Osteoblast (primary cell): ENCODE data around the gene MOB4. TPM values are rescaled to one million over a fixed set of nuclear protein-coding genes. Genes with fewer than 3 reads are reported as not detected.

Experiments used
- DNase-seq: peaks from one replicate; pipeline ENCODE4 v3.0.0; 2011; ENCODE audit warnings: low spot score, mixed read lengths; ENCODE audit not compliant: insufficient read length; ENCODE audit errors: missing footprints
- H2AFZ ChIP-seq: 2 replicates; pipeline ENCODE4 v1.6.0; 2011; ENCODE audit warnings: mild to moderate bottlenecking, low read length
- H3K27ac ChIP-seq: 2 replicates; pipeline ENCODE4 v1.5.1; 2011; ENCODE audit warnings: mild to moderate bottlenecking, low read depth, low read length, moderate library complexity
- H3K27me3 ChIP-seq: 2 replicates; pipeline ENCODE4 v1.6.0; 2012; ENCODE audit warnings: mild to moderate bottlenecking, control low read depth, inconsistent platforms, low read length, moderate library complexity; ENCODE audit not compliant: insufficient read depth
- H3K36me3 ChIP-seq: 2 replicates; pipeline ENCODE4 v1.5.1; 2011; ENCODE audit warnings: mild to moderate bottlenecking, low read length, control low read depth, moderate library complexity; ENCODE audit not compliant: insufficient read depth
- H3K4me1 ChIP-seq: 2 replicates; pipeline ENCODE4 v1.5.1; 2011; ENCODE audit warnings: mild to moderate bottlenecking, low read length, control low read depth, moderate library complexity; ENCODE audit not compliant: insufficient read depth
- H3K4me2 ChIP-seq: 2 replicates; pipeline ENCODE4 v1.6.0; 2011; ENCODE audit warnings: mild to moderate bottlenecking, low read length; ENCODE audit not compliant: insufficient read depth
- H3K4me3 ChIP-seq: fragments of 200-600 bp; sonication (generic); 3 replicates; pipeline ENCODE4 v1.5.1; 2012; ENCODE audit warnings: mild to moderate bottlenecking, low read length, inconsistent platforms; ENCODE audit not compliant: insufficient read depth
- H3K79me2 ChIP-seq: 2 replicates; pipeline ENCODE4 v1.6.0; 2012; ENCODE audit warnings: mild to moderate bottlenecking, low read length, control low read depth, inconsistent platforms; ENCODE audit not compliant: insufficient read depth
- H3K9me3 ChIP-seq: 2 replicates; pipeline ENCODE4 v1.5.1; 2011; ENCODE audit warnings: low read depth, low read length, control low read depth
- H4K20me1 ChIP-seq: 2 replicates; pipeline ENCODE4 v1.6.0; 2012; ENCODE audit warnings: mild to moderate bottlenecking, low read length, control low read depth; ENCODE audit not compliant: insufficient read depth
- total RNA-seq: library from RNA; depleted of rRNA; stranded (reverse); fragments of >200 nt; gene quantifications from 2 replicates; pipeline ENCODE4 v1.2.3, GENCODE V29; 2012
- TF ChIP-seq, protein P1 (sequence below): IDR thresholded peaks from 2 replicates; pipeline ENCODE4 v1.5.1; 2011; ENCODE audit warnings: mild to moderate bottlenecking, low read depth, low read length, moderate library complexity; ENCODE audit errors: extremely low read depth

Gene MOB4
- total RNA-seq, 1 donor, result 26.4 TPM

DNA sequence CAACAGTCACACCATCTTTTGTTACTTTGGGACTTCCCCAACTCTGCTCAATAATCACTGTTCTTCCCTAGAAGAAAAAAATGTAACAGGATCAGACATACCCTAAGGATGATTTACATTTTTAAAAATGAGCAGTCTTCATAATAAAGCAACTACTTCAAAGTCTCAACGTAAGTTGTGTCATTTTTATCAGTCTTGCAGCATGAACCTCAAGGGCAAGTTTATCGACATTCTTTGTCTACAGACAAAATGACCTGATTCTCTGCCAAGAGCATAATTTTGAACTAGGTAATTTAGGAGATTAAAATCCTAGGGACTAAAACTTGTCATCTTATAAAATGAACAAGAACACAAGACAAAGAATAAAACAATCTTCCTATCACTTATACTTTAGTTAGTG is 18.5 kb upstream of the MOB4 start:
- H3K4me1 ChIP-seq, result peaks cover 20% of the 10 kb centered on the region

DNA sequence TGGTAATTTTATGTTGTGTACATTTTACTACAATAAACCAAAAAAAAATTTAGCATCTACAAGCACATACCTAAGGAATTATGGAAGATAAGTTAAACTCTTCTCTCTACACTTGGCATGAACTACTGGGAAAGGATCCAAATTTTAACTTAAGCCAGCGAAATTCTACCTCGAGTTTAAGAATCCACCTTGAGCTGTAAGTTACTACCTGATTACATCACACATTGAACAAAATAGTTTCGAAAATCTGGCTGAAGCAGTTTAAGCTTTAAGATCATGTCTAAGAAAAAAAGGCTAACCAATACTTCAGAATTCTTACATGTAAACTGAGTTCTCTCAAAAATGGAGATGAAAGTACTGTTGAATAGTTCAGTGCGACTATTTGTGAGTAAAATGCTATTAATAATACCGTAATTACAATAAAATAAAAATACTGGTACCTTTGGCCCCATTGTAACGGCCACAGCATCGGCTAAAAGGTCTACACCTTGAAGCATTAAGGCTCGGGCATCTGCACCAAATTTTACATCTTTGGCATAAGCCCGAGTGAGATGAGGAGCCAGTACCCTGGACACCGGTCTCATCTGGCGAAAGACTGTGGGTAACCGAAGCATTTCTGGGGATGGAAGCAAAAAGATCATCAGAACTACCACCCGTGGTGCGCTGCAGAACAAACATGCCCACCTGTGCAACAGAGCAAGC is 17.5 kb upstream of the MOB4 start:
- H3K79me2 ChIP-seq, result peaks cover 75% of the 10 kb centered on the region
- H2AFZ ChIP-seq, result peak overlapping the region; percentile 60
- peak overlapping the region; percentile 67 for H3K27ac ChIP-seq
- H3K4me3 ChIP-seq, result peak overlapping the region; percentile 74
- TF ChIP-seq, protein P1, sequence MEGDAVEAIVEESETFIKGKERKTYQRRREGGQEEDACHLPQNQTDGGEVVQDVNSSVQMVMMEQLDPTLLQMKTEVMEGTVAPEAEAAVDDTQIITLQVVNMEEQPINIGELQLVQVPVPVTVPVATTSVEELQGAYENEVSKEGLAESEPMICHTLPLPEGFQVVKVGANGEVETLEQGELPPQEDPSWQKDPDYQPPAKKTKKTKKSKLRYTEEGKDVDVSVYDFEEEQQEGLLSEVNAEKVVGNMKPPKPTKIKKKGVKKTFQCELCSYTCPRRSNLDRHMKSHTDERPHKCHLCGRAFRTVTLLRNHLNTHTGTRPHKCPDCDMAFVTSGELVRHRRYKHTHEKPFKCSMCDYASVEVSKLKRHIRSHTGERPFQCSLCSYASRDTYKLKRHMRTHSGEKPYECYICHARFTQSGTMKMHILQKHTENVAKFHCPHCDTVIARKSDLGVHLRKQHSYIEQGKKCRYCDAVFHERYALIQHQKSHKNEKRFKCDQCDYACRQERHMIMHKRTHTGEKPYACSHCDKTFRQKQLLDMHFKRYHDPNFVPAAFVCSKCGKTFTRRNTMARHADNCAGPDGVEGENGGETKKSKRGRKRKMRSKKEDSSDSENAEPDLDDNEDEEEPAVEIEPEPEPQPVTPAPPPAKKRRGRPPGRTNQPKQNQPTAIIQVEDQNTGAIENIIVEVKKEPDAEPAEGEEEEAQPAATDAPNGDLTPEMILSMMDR, result no peak
- no peaks in the 10 kb centered on the region for H3K9me3 ChIP-seq
- H3K36me3 ChIP-seq, result peaks cover 56% of the 10 kb centered on the region
- H3K4me1 ChIP-seq, result peaks cover 23% of the 10 kb centered on the region
- peak overlapping the region; percentile 86 for H3K4me2 ChIP-seq
- no peak for DNase-seq
- no peaks in the 10 kb centered on the region for H3K27me3 ChIP-seq
- H4K20me1 ChIP-seq, result peaks cover 21% of the 10 kb centered on the region

More for the DNA sequence above, 18.5 kb upstream of the MOB4 start:
- Histone ChIP-seq H2AFZ (no peak overlapping the region), H4K20me1 (peaks cover 21% of the 10 kb centered on the region), H3K27ac (no peak overlapping the region), H3K9me3 (no peaks in the 10 kb centered on the region), H3K4me3 (no peak overlapping the region), H3K79me2 (peaks cover 71% of the 10 kb centered on the region), H3K36me3 (peaks cover 58% of the 10 kb centered on the region), H3K27me3 (no peaks in the 10 kb centered on the region), H3K4me2 (peak overlapping the region; percentile 86)
- no peak for DNase-seq
- TF ChIP-seq, protein P1, result no peak

DNA sequence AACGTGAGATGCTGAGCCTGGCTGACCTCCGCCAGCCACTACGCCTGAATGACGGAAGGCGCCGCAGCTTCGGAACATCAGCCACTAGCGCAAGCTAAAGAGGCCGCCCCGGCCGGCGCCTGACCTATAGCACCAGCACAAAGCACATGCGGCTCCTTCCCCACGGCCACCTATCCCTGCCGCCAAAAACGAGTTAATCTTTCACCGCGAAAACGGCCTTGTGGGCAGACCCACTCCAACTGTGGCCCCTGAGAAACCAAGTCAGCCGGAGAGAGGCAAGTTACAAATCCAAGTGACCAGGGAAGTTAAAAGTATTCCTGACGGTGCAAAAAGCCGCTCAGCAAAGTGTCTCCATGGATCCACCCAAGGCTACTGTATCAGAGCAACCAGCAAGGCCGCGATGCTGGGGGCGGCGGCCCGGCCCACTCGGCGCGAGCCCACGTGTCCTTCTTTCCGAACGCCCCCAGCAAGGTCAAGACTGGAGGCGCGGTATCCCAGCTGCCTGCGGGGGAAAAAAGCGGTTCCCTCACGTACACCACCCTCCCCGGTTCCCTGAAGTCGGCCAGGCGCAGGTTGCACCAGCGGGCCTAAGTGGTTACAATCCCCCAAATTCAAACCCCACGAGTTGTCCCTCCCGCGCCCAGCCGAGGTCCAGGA is 16.8 kb upstream of the MOB4 start:
- Histone ChIP-seq H3K4me2 (peak overlapping the region; percentile 86), H3K9me3 (no peaks in the 10 kb centered on the region), H3K27ac (peak overlapping the region; percentile 67), H2AFZ (peak overlapping the region; percentile 60), H3K4me1 (peaks cover 23% of the 10 kb centered on the region), H4K20me1 (peaks cover 21% of the 10 kb centered on the region), H3K79me2 (peaks cover 80% of the 10 kb centered on the region), H3K4me3 (peak overlapping the region; percentile 74), H3K27me3 (no peaks in the 10 kb centered on the region), H3K36me3 (peaks cover 56% of the 10 kb centered on the region)
- TF ChIP-seq, protein P1, result no peak
- DNase-seq, result peak; percentile 89
